Astrocyte (in vitro differentiated cells and primary cell): ENCODE results near the gene SGCE.

Source experiments
- CTCF ChIP-seq: IDR thresholded peaks from 2 replicates; pipeline ENCODE4 v1.5.1; 2011; ENCODE audit warnings: low read depth, mild to moderate bottlenecking, inconsistent platforms, low read length, moderate library complexity; ENCODE audit not compliant: insufficient read depth
- EZH2 ChIP-seq: IDR thresholded peaks from 2 replicates; pipeline ENCODE4 v1.6.1; 2012; ENCODE audit warnings: mild to moderate bottlenecking, low read length, inconsistent platforms; ENCODE audit not compliant: insufficient read depth

GRCh38 chr7:94571816-94572215 lies 84.1 kb downstream of the SGCE start:
- no peak for TF ChIP-seq EZH2
- TF ChIP-seq CTCF = no peak
